Tibial nerve (tissue), 3 donors: ENCODE results near the gene RBM4B.

ENCODE experiments used
- CTCF ChIP-seq, 5 experiments: fragments of 200-600 bp in 3 of 5; fragments of 450-650 bp in 2 of 5; sonication (generic) in 3 of 5; IDR thresholded peaks; one replicate each; pipeline ENCODE4 v1.5.1; 2016 to 2019; ENCODE audit warnings: antibody characterized with exemption in 5 of 5, mild to moderate bottlenecking in 3 of 5, moderate library complexity in 2 of 5
- POLR2A ChIP-seq, 2 donors: fragments of 450-650 bp; IDR thresholded peaks; one replicate each; pipeline ENCODE4 v1.6.1; 2017; ENCODE audit warnings: antibody characterized with exemption in 2 of 2, mild to moderate bottlenecking in 2 of 2, moderate library complexity in 2 of 2

- TF ChIP-seq CTCF (IDR thresholded peaks at IDR 0.05) (no peak), POLR2A (IDR thresholded peaks at IDR 0.05) (no peak)
Measured at GRCh38 chr11:66715346-66716085, 37.8 kb upstream of the RBM4B start.
